Fibroblast of lung (primary cell): ENCODE measurements around the gene MTFP1.

Experiments used
- EZH2 ChIP-seq: IDR thresholded peaks from 2 replicates; pipeline ENCODE4 v1.5.1; 2012; ENCODE audit warnings: low read length, control low read depth, mild to moderate bottlenecking; ENCODE audit errors: missing control alignments
- TF ChIP-seq, protein P1 (sequence below), 2 donors: IDR thresholded peaks in 1 of 2; conservative IDR thresholded peaks in 1 of 2; 1 replicate in 1 of 2; 2 replicates in 1 of 2; pipeline ENCODE4 v1.5.1; 2011 to 2012; ENCODE audit warnings: low read length in 2 of 2, control low read depth in 1 of 2, inconsistent platforms in 1 of 2, low read depth in 1 of 2, mild to moderate bottlenecking in 1 of 2

DNA sequence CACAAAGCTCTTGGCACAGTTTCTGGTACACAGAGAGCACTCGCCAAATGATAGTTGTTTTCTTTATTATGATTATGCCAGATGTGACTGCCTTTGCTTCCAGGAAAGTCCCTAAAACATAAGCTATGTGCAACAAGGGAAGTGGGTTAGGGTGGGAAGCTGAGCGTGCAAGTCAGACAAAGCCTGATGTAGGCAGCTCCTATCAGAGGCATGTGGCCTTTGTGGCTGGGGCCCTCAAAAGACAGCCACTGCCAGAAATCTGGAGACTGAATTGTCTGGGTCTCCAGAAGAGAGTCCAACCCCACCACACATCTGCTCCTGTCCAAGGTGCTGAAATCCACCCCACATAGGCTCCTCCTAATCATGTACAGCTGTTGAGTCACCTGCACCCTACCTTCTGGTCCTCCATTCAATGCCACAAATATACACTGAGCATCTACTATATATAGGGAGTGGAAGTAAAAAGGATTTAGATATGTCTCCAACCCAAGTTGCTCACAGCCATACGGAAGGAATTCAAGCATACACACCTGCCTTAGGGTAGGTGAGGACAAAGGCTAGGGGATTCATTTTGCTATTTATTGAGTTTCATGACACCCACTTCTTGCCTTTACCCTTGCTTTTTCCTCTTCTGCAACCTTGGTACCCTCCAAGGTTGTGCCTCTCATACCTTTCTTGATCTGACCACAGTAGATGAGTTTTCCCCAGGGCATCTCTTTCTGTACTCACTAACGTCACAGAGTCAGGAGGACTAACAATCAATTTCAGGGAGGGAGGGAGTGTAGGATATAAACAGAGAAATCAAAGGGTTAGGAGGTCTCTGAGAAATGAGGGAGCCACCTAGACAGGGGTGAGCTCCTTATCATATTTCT lies 33.8 kb downstream of the MTFP1 start:
- TF ChIP-seq, protein P1, sequence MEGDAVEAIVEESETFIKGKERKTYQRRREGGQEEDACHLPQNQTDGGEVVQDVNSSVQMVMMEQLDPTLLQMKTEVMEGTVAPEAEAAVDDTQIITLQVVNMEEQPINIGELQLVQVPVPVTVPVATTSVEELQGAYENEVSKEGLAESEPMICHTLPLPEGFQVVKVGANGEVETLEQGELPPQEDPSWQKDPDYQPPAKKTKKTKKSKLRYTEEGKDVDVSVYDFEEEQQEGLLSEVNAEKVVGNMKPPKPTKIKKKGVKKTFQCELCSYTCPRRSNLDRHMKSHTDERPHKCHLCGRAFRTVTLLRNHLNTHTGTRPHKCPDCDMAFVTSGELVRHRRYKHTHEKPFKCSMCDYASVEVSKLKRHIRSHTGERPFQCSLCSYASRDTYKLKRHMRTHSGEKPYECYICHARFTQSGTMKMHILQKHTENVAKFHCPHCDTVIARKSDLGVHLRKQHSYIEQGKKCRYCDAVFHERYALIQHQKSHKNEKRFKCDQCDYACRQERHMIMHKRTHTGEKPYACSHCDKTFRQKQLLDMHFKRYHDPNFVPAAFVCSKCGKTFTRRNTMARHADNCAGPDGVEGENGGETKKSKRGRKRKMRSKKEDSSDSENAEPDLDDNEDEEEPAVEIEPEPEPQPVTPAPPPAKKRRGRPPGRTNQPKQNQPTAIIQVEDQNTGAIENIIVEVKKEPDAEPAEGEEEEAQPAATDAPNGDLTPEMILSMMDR (conservative IDR thresholded peaks at IDR 0.05 in 1 of 2, IDR thresholded peaks at IDR 0.05 in 1 of 2; ENCODE audit: low read depth in 1 of 2, low read length in 2 of 2): no peak
- TF ChIP-seq EZH2: no peak
